Peyer's patch (tissue), 4 donors: ENCODE data around the gene FANCB. TPM values are rescaled to one million over a fixed set of nuclear protein-coding genes. Genes with fewer than 3 reads are reported as not detected.

Source experiments
- DNase-seq, 3 donors: peaks; one replicate each; pipeline ENCODE4 v3.0.0-alpha.2; 2017 to 2019
- H3K27ac ChIP-seq, 4 donors: fragments of 200-600 bp; sonication (generic); one replicate each; pipeline ENCODE4 v1.5.1; 2016 to 2019
- H3K27me3 ChIP-seq, 2 donors: fragments of 200-600 bp; sonication (generic); one replicate each; pipeline ENCODE4 v1.5.1; 2019
- H3K36me3 ChIP-seq, 3 donors: fragments of 200-600 bp; sonication (generic); one replicate each; pipeline ENCODE4 v1.5.1; 2016 to 2019
- H3K4me1 ChIP-seq, 4 donors: fragments of 200-600 bp; sonication (generic); one replicate each; pipeline ENCODE4 v1.5.1; 2016 to 2019
- H3K4me3 ChIP-seq, 4 donors: fragments of 200-600 bp; sonication (generic); 1 replicate in 3 of 4; 2 replicates in 1 of 4; pipeline ENCODE4 v1.5.1; 2016 to 2019; ENCODE audit warnings: mild to moderate bottlenecking in 1 of 4
- H3K9me3 ChIP-seq, 4 donors: fragments of 200-600 bp; sonication (generic); one replicate each; pipeline ENCODE4 v1.5.1; 2016 to 2019; ENCODE audit warnings: mild to moderate bottlenecking in 1 of 4
- POLR2A ChIP-seq, 2 donors: fragments of 450-650 bp; IDR thresholded peaks; one replicate each; pipeline ENCODE4 v1.5.1; 2017; ENCODE audit warnings: antibody characterized with exemption in 2 of 2, mild to moderate bottlenecking in 2 of 2, moderate library complexity in 2 of 2
- total RNA-seq, 4 donors: library from RNA; depleted of rRNA; stranded (reverse); fragments of >200 nt; gene quantifications; one replicate each; pipeline ENCODE4 v1.1.0, GENCODE V29; 2016
- TF ChIP-seq, protein P1 (sequence below), 6 experiments: fragments of 450-650 bp in 4 of 6; fragments of 200-600 bp in 2 of 6; sonication (generic) in 1 of 6; IDR thresholded peaks; one replicate each; pipeline ENCODE4 v1.5.1; 2017 to 2019; ENCODE audit warnings: antibody characterized with exemption in 6 of 6, mild to moderate bottlenecking in 3 of 6, moderate library complexity in 1 of 6

The FANCB gene
- total RNA-seq, 4 donors from 2014 or later = 0.35 to 5.0 (median 1.6) TPM

DNA sequence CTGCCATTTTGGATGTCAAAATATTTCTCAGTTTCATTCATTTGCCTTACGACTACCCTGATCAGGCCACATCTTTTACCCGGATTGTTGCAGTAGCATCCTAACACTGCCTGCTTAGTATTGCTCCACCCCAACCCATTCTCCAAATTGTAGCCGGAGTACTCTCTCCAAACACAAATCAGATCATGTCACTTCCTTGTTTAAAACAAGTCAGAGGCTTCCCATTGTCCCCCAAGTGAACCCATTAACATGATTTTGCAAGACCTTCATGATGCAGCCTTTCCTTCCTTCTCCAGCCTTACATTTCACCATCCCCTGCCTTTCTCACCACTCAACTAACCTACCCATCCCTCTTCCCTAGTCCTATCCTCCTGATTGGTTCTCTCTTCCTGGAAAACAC lies 53.1 kb downstream of the FANCB start:
- DNase-seq = no peak
- TF ChIP-seq, protein P1, sequence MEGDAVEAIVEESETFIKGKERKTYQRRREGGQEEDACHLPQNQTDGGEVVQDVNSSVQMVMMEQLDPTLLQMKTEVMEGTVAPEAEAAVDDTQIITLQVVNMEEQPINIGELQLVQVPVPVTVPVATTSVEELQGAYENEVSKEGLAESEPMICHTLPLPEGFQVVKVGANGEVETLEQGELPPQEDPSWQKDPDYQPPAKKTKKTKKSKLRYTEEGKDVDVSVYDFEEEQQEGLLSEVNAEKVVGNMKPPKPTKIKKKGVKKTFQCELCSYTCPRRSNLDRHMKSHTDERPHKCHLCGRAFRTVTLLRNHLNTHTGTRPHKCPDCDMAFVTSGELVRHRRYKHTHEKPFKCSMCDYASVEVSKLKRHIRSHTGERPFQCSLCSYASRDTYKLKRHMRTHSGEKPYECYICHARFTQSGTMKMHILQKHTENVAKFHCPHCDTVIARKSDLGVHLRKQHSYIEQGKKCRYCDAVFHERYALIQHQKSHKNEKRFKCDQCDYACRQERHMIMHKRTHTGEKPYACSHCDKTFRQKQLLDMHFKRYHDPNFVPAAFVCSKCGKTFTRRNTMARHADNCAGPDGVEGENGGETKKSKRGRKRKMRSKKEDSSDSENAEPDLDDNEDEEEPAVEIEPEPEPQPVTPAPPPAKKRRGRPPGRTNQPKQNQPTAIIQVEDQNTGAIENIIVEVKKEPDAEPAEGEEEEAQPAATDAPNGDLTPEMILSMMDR (IDR thresholded peaks at IDR 0.05) = no peak
- no peak for TF ChIP-seq POLR2A (IDR thresholded peaks at IDR 0.05)
- Histone ChIP-seq H3K4me3 (no peak overlapping the region), H3K4me1 (no peaks in the 10 kb centered on the region), H3K27ac (no peak overlapping the region), H3K9me3 (no peaks in the 10 kb centered on the region), H3K36me3 (no peaks in the 10 kb centered on the region), H3K27me3 (no peaks in the 10 kb centered on the region)

DNA sequence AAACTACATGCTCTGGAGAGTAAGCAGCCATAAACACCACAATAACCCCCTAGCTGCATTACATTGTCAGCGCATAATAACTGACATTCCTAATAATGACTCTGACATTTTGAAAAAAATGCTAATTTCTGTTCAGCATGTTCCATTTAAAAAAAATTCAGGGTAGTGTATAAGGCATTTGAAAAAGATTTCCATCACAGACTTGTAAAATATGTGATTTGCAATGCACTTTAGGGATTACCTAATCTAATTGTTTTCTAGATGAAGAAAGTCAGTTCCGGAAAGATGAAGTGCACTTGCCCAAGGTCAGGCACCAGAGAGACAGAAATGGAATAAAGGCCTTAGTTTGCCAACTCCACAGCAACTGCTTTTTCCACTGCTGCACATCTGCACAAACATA lies 55.3 kb downstream of the FANCB start:
- Histone ChIP-seq H3K4me3 (no peak overlapping the region), H3K4me1 (no peaks in the 10 kb centered on the region), H3K27me3 (no peaks in the 10 kb centered on the region), H3K27ac (no peak overlapping the region), H3K9me3 (no peaks in the 10 kb centered on the region), H3K36me3 (no peaks in the 10 kb centered on the region)
- TF ChIP-seq, protein P1 (IDR thresholded peaks at IDR 0.05) = no peak
- TF ChIP-seq POLR2A (IDR thresholded peaks at IDR 0.05) = no peak
- no peak for DNase-seq

DNA sequence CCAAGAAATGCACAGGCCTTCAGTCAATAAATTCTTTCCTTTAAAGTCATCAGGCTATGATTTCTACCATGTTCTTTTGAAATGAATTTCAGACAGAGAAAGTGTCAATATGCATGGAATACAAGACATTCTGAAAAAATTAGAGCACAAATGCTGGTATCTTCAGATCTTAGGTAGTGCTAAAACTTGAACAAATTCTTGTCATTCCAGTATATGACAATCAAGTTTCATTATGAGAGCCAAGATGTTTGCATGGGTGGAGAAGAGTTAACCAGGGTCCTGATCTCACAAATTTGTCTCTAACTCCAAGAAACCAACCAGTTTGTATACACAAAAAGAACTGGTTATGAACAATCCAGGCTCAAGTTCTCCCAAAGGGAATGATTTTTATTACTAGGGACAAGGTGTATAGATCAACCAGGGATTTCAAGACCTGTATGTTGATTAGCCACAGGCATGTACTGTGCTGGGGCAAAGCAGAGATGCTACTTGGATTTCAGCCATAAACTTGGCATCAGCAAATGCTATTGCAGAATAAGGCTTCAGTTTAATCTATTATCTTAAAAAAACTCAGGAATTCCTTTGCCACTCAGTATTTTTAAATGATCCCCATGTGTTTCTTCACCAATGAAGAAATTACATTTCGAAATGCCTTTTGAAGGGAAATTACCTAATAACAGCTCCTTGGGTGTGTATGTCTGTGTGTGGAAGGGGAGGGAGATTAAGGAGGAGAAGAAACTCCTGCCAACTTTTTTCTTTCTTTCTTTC lies 69.7 kb downstream of the FANCB start:
- no peak for DNase-seq
- H3K27me3 ChIP-seq = no peaks in the 10 kb centered on the region
- H3K4me1 ChIP-seq = no peaks in the 10 kb centered on the region
- H3K4me3 ChIP-seq = no peak overlapping the region
- no peaks in the 10 kb centered on the region for H3K36me3 ChIP-seq
- TF ChIP-seq, protein P1 (IDR thresholded peaks at IDR 0.05) = no peak
- TF ChIP-seq POLR2A (IDR thresholded peaks at IDR 0.05) = no peak
- H3K9me3 ChIP-seq = no peaks in the 10 kb centered on the region
- H3K27ac ChIP-seq = no peak overlapping the region

DNA sequence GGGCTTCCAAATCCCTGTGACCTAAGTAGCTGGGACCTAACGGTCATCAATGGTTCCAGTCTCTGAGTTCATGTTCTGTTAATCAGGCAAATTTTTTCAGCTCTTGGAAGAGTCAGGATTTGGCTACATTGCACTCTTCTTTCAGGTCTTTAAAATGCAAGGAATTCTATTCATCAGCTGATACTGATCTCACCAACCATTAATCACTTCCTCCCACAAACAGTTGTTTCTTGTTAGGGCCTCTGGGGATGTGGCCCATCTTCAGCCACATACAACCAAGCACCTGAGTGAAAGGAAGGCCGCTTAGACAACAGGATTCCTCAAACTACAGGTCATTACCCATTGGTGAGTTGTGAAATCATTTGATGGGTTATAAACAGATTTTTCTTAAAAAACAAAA lies 71.7 kb downstream of the FANCB start:
- Histone ChIP-seq H3K27ac (no peak overlapping the region), H3K27me3 (no peaks in the 10 kb centered on the region), H3K9me3 (no peaks in the 10 kb centered on the region), H3K36me3 (no peaks in the 10 kb centered on the region), H3K4me3 (no peak overlapping the region), H3K4me1 (no peaks in the 10 kb centered on the region)
- DNase-seq = no peak
- no peak for TF ChIP-seq POLR2A (IDR thresholded peaks at IDR 0.05)
- TF ChIP-seq, protein P1 (IDR thresholded peaks at IDR 0.05) = no peak

DNA sequence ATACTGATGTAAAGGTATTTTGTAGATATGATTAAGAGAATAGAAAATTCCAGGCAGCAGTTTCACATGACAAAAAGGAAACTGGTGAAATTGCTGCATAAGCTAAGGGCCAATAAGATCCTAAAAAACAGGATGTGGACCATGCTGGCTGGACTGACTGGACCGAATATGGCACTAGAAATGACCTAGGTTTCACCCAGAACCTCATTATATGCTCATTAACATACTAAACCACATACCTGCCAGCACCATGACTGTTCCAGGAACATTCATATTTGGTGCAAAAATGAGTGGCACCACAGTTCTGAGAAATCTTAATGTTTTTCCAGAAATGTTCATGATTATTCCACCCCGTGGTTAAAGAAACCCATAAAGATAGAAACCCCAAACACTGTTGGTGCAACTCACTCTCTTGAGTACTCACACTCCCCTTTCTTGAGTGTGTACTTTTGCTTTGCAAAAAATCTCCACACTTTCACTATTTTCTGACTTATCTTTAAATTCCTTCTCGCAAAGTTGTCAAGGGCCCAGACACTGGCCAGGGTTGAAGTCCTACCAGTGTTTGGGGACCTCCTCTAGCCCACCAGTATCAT lies 74.0 kb downstream of the FANCB start:
- no peaks in the 10 kb centered on the region for H3K36me3 ChIP-seq
- H3K4me1 ChIP-seq = no peaks in the 10 kb centered on the region
- no peaks in the 10 kb centered on the region for H3K9me3 ChIP-seq
- H3K27me3 ChIP-seq = no peaks in the 10 kb centered on the region
- H3K4me3 ChIP-seq = no peak overlapping the region
- no peak for DNase-seq
- H3K27ac ChIP-seq = no peak overlapping the region
- TF ChIP-seq, protein P1 (IDR thresholded peaks at IDR 0.05) = no peak
- no peak for TF ChIP-seq POLR2A (IDR thresholded peaks at IDR 0.05)

Other genes with a start within 250 kb of the FANCB start
- gene MOSPD2, start 352 bp upstream of the FANCB start, total RNA-seq = 10 to 100 TPM in 3 of 4 donors, 1 to 10 TPM in 1; 9.9 to 24.2 (median 22.0) TPM